Stimulated activated CD4-positive, alpha-beta T cell treated with anti-CD3 and anti-CD28 coated beads, Interleukin-15, amount 100 ng/mL, for 1 hour (primary cell): ENCODE measurements around the gene MSX2.
"Not testable (repeated sequence)": the region's sequence is repeated elsewhere in the genome, so short reads cannot be mapped to it uniquely, and the experiment has no call there.

ENCODE experiments used
- DNase-seq, 2 donors: peaks; one replicate each; pipeline ENCODE4 v3.0.0-alpha.2; 2020; ENCODE audit warnings: low read depth in 1 of 2, low spot score in 1 of 2

MSX2 gene

DNA sequence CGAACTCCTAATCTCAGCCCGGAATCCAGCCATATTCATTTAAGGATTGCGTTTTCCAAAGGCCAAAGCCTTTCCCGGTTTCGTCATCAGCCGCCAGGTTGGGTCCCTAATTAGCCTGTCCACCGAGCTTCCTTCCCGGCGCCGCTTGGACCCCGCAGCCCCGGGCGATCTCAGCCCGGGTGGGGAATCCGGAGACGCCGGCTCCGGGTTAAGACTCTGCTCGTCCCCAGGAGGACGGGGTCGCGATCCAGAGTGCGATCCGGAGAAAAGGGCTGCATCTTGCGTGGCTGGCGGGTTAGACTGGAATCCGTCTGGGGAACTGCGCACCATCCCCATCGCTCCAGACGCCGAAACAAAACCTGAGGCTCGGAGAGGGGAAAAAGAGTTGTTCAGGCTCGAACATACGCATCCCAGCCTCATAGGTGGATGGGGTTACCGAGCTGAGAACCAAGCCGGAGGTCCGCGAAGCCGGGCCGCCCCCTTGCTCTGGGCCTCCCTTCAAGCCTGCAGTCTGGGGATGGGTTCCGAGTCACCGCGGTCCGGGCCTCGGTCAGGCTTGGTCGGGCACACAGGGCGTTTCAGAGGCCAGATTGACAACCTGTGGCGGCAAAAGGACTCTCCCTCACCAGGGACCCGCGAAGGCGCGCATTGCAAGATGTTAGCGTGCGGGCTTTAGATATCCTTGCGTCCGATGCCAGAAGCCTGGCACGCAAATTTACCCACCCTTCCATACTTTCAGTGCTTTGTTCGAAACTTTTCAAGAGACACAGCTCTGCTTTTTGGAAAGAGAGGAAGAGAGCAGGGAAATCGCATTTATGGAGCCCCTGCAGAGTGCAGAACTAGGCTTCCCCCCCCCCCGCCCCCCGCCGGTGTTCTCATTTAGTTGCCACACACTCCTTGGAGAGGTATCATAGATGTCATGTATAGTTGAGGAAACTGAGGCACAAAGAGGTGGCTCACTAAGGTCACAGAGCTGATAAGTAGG lies 7.9 kb downstream of the MSX2 start:
- no peak for DNase-seq

DNA sequence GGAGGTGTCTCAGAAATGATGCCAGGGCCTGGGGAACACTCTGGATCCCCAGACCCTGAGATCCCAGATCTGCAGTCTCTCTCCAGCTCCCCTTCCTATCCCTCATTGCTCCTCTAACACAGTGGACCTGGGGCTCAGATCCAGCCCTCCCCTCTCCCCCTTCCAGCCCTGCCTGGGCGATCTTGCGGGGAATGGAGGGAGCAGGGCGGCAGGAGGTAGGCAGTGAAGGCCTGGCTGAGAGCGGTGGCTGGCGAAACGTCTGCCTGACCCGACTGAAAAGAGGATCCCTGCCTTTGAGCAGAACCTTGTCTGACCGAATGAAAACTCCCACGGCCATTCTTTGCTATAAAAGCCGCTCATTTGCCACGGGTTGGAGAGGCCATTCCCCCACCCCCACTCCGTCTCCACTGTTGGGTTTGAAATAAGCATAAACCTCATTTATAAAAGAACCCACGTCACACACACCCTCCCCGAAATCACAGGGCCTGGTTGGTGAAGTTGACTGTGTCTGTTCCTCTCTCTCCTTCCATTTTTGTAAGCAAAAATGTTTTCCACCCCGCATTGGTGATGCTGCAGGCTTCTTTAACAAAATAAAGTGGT lies 8.8 kb downstream of the MSX2 start:
- no peak for DNase-seq

DNA sequence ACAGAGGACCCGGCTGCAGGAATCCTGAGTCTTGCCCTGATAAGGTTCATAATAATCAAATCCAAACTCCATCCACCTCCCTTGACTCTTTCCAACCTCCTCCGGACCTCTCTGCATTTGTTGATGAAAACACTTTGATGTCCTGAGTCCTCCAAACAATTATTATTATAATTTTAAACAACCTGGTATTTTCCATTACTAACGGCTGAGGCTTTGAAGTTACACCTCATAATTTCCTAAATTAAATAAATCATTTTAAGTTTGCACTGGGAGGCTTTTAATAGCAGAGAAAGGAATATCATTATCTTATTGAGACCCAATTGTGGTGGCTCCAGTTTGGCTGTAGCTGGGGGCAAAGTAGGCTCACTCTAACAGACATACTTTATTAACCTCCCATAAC lies 9.5 kb downstream of the MSX2 start:
- no peak for DNase-seq

DNA sequence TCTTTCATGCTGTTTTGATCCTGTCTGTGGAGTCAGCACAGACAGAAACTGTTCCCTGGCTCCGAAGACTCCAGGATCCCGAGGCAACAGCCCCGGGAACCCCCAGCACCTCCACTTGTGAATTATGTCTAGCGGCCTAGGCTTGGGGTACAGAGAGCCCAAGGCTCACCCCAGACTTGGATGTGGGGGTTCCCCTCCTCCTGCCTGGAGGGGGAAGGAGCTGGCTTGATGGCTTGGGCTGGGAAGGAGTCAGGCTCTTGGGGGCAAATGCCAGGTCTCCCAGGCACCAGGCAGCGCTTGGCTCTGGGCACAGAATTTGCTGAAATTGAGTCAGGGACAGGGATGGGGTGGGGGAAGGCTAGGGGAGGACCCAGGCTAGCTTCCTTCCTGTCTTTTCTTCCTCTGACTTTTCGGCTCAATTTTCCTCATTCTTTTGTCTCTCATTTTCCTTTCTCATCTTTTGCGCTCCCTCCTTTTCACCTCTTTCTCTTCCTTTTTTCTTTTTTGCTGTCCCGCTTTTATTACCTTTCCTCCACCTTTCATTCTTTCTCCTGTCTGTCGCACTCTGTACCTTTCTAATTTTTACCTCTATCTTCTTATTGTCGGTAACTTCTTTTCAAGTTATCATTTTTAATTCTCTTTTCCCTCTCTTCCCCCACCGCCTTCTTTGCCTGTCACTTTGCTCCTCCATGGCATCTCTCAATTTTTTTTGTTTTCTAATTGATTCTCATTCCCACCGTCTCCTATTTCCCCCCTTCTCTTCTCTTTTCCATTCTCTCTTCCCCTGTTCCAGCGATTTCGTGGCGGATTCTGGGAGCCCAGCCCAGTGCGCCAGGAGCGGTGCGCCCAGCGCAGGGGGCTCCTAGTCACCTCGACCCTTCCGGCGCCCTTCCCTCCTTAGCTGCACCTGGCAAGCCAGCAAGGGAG lies 10.5 kb downstream of the MSX2 start:
- DNase-seq: no peak

DNA sequence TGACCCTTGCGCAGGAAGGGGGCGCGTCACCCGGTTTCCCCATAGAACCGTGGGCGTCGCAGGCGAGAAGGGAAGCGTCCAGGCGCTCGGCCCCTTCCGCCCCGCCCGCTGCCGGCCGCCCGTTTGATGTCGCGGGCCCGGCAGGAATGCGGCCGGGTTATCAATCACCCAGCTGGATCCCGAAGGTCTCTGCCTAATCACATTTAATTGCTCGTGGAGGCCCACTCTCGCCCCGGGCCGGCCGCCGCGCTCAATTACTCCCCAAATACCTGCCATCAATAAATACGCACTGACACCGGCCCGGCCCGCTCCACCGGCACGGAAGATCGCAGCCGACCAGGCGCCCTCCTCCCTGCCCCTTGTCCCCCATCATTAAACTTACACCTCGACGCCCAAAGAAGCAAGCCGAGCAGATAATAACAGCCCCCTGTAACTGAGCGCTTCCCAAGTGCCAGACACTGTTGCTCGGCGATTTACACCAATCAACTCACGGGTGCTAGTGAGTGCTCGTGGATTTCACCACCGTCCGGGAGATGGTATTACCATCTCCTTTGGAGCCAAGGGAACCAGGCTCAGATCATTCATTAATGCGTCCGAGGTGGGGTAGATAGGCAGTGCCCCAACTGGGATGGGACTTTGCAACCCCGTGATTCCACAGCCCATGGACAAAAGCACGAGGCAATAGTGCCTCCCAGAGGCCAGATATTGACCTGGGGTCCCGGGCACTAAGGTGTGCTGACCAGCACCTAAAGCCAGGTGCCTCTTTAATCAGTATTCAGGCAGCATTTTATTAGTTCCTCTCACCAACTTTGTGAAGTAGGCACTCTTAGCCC lies 11.3 kb downstream of the MSX2 start:
- no peak for DNase-seq

DNA sequence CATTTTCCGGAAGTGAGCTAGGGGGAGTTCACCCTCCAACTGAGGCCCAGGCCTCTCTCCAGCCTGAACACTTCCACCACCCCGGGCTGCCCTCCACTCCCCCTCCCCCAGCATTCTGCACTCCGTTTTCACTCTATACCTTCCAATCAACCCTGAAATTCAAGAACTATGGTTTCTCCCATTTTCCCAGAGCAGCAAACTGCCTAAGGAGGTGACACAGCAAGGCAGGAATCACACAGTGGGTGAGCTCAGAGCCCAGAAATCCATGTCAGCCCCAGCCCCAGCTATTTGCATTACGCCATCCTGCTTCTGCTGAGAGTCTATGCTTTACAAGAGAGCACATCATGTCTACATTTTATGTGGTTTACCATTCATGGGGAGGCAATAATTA lies 11.9 kb downstream of the MSX2 start:
- no peak for DNase-seq

DNA sequence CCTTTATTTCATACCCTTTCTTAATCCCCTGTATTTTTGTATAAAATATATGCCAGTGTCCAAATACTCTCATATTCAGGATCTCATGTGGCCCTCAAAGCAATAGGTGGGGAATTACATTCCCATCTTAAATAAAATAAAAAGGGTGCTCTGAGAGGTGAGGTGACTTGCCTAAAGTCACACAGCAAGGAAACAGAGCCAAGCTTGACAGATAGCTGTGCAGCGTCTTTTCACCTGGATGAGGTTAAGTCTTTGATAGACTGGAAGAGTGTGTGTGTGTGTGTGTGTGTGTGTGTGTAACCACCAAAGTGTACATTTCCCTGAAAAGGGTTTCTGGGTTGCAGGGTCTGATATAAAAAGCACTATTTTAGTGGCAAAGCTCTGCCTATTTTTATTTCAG lies 12.4 kb downstream of the MSX2 start:
- no peak for DNase-seq

DNA sequence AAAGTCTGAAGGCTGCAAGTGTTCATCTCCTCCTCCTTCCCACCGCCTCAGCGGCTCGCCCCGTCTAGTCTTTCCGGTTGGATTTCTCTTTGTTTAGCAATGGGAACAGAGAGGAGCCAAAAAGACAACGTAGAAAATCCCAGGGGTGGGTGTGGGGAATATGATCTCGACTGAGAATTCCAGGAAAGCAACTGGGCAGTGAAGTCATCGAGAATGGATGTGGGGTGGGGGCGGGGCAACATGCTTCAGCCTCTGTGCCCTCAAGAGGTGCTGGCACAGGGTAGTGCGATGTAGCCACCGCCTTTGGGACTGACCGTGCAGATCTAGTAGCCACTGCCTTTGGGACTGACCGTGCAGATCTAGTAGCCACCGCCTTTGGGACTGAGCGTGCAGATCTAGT lies 12.9 kb downstream of the MSX2 start:
- no peak for DNase-seq

DNA sequence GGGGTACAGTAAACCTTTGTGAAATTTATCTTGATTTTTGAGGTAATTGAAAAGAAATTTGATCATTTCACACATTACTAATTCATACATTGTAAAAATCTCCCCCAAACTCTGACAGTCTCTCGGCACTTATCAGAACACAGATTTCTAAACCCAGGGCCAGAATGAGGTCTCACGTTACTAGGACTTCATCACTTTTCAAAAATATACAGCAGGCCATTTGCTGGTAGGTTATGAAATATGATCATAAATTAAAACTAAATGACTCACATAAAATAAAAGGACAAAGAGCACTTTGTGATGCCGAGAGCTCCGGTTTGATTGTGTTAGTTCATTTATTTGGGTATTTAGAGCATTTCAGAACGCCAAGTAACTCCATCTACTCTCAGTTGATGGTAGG lies 17.0 kb downstream of the MSX2 start:
- DNase-seq: no peak

DNA sequence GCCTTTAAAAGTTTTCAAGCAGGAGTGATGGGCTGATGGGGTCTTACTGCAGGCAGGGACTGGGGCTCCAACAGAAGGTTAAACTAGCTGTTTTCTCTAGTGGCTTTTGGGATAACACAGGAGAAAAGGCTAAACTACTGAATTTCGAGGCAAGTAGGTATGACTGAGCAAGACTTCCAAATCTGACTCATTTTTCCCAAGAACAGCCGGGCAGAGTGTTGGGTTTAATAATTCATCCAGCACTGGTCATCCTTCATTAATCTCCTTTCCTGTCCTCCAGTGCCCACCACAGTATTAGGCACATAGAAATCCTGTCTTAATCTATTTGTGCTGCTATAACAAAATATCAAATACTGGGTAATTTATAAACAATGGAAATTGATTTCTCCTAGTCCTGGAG lies 20.5 kb downstream of the MSX2 start:
- no peak for DNase-seq

DNA sequence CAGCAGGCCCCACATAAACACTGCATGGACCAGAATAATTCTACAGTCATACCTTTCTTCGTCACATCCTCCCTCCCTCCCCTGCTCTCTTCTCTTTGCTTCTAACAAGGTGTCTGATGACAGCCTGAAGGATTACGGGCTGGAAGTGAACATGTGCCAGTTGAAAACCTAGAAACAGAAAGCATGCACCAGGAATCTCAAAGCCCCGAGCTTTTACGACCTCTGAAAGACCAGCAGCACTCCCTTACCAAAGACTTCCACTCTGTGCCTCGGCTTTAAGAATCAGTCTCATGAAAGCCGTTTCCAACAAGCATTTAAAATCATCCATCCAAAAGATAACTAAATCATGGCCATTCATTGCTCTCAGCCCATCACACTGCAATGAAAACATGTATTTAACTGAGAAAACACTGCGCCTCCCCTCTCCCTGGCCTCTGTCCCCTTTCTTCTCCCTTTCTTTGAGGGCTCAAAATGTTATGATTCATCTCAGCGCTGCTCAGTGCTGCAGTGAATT lies 21.3 kb downstream of the MSX2 start:
- DNase-seq: no peak

DNA sequence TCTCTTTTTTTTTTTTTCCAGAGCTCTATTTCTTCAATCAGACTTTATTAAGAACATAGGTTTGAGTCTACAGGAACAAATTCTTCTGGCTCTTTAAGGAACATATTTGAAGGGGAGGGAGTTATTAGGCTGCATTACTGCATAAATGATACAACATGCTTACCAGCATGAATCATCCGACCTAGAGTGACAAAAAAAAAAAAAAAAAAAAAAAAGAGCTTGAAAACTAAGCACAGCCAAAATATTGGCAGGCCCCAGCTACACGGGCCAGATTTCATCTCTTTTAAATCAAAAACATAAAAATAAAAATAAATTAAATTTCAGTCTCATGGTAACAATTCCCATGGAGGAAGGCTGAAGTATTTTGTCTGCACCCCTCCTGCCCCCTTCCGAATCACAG lies 26.3 kb downstream of the MSX2 start:
- no peak for DNase-seq

DNA sequence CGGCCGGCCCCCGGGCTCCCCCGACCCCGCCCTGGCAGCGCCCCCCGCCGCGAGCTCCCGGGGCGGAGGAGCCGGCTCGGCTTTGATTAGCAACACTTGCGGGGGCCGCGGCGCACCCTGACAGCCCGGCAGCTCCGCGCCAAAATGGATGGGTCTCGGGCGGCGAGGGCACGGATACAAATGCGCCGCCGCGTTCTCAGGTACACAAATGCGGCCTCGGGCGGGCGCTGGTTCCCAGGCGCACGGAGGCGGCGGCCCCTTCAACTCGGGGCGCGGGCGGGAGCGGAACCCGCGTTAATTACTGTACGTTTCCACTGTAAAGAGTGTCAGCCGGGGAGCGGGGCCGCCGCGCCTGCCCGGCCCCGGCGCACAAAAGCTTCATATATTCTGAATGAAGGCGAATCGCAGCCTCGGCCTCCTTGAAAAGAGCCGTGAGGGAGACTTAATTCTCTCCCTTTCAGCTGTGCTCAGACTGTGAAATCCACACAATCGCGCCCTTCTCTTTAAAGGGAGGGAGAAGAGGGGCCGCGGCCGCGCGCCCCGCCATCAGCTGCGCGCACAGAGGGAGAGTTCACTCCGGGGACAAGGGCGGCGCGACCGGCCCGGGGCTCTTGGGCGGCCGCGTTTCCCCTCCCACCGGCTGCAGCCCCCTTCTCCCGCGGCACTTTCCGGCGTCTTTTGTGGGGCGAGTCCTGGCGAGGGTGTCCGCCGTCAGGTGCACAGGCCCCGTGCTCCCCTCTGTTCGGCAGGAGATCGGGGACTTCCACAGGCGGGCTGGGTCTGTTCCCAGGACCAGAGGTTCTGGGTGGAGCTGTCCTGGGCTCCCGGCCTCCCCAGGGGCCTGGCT lies 27.0 kb downstream of the MSX2 start:
- DNase-seq: no peak

DNA sequence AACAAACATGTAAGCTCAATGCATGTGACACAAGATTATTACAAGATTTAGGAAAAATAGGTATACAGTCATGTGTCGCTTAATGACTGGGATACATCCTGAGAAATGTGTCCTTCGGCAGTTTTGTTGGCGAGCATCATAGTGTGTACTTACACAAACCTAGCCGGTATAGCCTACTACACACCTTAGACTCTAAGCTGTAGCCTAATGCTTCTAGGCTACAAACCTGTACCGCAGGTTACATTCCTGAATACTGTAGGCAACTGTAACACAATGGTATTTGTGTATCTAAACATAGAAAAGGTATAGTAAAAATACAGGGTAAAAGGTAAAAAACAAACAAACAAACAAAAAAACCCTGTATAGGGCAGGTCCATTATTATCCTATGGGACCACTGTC lies 27.7 kb downstream of the MSX2 start:
- DNase-seq: no peak

DNA sequence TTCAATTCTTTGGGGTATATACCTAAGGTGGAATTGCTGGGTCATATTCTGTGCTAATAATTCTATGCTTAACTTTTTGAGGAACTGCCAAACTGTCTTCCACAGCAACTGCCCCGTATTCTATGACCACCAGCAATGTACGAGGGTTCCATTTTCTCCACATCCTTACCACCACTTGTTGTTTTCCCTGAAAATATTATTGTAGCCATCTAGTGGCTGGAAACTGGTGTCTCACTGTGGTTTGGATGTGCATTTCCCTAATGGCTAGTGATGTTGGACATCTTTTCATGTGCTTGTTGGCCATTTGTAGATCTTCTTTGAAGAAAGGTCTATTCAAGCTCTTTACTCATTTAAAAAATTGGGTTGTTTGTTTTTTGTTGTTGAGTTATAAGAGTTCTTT lies 30.7 kb downstream of the MSX2 start:
- DNase-seq: no peak

DNA sequence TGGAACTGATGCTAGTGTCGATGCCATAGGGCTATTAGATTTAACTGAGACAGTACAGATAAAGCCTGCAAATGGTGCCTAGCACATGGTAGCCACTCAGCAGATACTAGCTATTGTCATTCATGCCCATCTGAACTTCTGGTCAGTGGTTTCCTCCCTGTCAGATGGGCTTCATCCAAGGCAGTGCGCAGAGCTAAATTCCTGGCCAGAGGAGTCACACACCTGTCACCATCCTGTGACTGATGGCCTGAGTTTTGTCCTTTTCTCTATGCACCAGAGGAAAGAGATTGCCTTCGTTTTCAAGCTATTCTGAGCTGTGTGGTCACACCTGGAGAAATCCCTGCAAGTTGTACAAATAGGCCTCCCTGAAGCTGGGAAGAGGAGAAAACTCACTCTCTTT lies 34.7 kb downstream of the MSX2 start:
- DNase-seq: no peak

DNA sequence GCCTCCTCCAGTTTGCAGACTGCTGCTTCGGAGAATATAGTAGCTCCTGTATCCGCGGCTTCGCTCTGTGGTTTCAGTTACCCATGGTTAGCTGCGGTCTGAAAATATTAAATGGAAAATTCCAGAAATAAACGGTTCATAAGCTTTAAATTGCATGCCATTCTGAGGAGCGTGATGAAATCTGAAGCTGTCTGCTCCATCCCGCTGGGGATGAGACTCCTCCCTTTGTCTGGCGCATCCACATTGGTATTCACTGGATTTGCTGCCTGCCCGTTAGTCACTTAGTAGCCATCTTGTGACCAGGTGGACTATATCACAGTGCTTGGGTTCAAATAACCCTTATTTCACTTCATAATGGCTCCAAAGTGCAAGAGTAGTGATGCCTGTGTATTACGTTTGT lies 36.3 kb downstream of the MSX2 start:
- no peak for DNase-seq

DNA sequence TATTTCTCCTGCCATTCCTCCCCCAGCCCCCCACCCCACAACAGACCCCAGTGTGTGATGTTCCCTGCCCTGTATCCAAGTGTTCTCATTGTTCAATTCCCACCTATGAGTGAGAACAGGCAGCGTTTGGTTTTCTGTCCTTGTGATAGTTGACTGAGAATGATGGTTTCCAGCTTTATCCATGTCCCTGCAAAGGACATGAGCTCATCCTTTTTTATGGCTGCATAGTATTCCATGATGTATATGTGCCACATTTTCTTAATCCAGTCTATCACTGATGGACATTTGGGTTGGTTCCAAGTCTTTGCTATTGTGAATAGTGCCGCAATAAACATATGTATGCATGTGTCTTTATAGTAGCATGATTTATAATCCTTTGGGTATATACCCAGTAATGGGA lies 37.0 kb downstream of the MSX2 start:
- DNase-seq: not testable (repeated sequence)

DNA sequence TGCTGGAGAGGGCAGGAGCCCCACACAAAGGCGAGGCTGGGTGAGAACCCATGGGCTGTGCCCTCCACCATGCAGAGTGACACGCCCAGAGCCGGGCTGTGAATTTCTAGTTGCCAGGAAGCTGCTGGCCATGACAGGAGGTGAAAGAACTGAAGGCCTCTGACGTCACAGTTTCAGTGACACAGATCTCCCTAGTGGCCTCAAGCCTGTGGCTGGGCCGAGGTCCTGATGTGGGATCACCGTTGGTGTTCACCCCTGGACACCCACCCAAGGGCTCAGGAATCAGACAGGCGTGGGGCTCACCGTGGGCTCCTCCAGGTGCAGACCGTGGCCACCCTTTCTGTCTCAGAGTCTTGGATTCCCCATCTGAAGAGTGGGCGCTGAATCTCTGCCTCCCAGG lies 39.9 kb downstream of the MSX2 start:
- DNase-seq: no peak

DNA sequence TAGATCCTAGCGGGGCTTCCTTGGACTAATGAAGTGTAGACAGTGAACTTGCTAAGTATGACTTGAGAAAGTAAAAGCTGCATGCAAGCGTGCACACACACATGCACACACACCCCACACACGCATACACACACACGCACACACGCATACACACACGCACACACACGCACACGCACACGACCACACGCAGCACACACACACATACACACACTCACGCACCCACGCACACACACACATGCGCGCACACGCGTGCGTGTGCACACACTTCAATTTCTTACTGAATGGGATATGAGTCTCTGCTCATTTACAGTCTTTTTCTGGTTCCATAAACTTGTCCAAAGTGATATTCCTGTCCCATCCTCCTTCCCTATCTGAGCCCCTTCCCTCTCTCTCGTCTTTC lies 41.2 kb downstream of the MSX2 start:
- DNase-seq: no peak
